PC-3 (cell line): ENCODE results near the gene DNAH2.

Experiments used
- CTCF ChIP-seq: fragments of 300-600 bp; sonication (generic); conservative IDR thresholded peaks from 2 replicates; pipeline ENCODE4 v1.5.1; 2017; ENCODE audit warnings: antibody characterized with exemption, low read depth, mild to moderate bottlenecking, low read length
- EZH2 ChIP-seq: fragments of 300-600 bp; sonication (generic); IDR thresholded peaks from one replicate; pipeline ENCODE4 v1.6.1; 2017; ENCODE audit warnings: antibody characterized with exemption, mild to moderate bottlenecking, low read length; ENCODE audit not compliant: unreplicated experiment
- EZH2phosphoT487 ChIP-seq: fragments of 300-600 bp; sonication (generic); IDR thresholded peaks from 2 replicates; pipeline ENCODE4 v1.6.1; 2018; ENCODE audit warnings: mild to moderate bottlenecking, antibody characterized with exemption, low read length, borderline replicate concordance

DNA sequence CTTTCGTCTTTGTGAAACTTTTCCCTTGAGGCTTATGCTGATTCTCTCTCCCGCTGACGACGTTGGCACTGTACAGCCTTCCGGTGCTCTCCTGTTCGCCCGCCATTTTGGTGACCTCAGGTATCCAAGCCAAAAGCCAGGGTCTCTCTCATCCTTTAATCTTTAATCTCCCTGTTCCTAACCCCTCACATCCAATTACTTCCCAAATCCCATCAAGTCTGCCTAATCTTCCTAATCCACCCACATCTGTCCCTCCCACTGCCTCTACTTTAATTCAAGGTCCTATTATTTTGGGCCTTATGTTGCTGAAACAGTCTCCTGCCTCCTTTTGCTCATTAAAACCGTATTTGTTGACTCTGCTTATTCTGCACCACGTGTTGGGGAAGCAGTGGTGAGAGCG lies 22.0 kb upstream of the DNAH2 start:
- TF ChIP-seq CTCF = no peak
- TF ChIP-seq EZH2phosphoT487 = no peak
- no peak for TF ChIP-seq EZH2
